Renal cortical epithelial cell (primary cell): ENCODE results near the gene ATP2B2. TPM values are rescaled to one million over a fixed set of nuclear protein-coding genes. Genes with fewer than 3 reads are reported as not detected.
A peak's percentile ranks its signal among the peaks of the same experiment; 100 is the strongest.

Source experiments
- DNase-seq: peaks from one replicate; pipeline ENCODE4 v3.0.0-alpha.2; 2011; ENCODE audit warnings: low read depth
- total RNA-seq: library from RNA; depleted of rRNA; stranded (reverse); fragments of >200 nt; gene quantifications from 2 replicates; pipeline ENCODE4 v1.2.3, GENCODE V29; 2014

Gene ATP2B2
- total RNA-seq, 1 donor from 2014 or later, result under 0.01 TPM

DNA sequence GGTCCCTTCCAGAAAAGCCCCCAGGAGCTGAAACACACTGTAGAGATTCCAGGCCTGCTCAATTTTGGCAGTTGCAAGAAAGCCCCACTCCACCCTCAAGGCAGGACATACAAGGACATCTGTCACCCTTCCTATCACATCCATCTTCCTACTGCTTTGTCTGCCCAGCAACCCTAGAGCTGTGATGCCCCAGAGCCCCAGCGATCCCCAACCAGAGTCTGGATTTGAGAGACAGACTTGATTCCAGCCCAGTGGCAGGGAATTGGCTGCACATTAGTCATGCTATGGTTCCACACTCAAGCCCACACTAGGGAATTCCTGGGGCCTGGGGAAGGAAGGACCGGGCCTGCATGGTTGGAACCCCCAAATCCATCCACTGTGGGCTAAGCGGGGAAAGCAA, 56.8 kb downstream of the ATP2B2 start:
- no peak for DNase-seq

DNA sequence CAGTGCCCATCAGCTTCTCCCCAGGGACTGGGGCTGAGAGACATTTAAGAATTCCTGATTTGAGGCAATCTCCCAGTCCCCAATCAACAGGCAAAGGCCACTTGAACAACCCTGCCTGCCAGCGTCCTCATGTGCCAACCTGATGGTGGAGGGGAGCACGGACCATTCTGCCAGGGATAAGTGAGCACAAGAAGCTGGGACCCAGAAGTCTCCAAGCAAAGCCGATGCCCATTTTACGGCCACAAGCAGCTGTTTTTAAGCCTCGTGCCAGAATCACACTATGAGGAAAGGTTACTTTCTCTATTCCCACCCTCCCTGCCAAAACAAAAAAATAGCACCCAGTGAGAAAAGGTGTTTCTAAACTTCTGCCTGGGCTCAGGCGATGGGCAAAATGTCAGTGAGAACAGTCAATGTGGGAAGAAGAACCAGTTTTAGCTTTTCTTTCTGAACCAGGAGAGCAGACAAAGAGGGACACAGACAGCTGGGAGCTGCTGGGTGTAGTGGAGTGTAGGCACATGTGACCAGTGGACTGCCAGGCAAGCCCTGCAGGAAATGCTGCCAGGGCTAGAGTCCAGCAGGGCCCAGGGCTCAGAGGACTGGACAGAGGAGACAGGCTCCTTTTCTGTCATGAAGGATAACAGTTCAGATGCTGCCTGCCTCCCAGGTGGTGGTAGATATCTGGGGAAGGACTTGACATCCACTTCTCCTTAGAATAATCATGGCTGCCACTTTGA, 57.7 kb downstream of the ATP2B2 start:
- no peak for DNase-seq

DNA sequence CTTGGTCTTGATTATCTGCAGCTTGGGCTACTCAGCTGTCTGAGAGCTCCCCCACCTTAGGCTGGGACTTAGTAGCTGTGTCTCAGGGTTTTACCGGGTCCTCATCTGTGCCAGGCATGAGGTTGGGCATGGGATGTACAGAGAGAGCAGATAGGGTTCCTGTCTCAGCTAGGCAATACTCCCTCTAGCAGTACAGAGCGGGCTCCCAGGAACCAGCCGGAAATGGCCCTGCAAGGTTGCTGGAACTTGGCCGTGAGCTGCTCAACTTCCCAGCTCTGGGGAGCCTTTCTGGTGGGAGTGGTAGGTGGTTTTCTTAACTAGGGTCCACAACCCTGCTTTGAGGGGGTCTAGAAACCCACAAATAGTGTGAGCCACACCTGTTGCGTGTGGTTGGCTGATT, 58.3 kb downstream of the ATP2B2 start:
- DNase-seq, result no peak

DNA sequence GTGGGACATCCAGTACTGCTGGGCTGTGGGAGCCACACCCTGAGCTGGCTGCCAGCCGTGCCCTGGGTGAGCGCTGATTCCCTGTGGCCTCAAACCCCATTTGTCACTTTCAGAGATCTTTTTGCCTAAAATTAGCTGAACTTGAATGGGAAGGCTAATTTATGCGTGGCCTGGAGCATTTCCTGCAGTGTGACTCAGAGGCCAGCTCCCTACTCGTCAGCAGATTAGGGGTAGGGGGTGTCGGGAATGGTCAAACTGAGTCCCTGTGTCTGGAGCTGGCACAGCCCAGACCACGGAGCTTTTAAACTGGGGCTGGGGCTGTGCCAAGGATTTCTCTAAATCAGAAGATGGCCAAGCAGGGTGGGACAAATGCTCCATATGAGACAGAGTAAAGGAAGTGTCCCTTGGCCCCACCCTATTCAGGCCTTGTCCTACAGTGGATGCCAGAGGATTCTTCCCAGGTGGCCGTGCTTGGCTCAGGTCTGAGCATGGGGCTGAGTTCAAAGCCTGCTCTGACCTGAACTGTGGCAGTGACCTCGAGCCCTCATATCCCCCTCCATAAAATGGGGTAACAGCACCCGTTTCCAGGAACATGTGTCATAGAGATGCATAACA, 59.7 kb downstream of the ATP2B2 start:
- peak; percentile 4 for DNase-seq

DNA sequence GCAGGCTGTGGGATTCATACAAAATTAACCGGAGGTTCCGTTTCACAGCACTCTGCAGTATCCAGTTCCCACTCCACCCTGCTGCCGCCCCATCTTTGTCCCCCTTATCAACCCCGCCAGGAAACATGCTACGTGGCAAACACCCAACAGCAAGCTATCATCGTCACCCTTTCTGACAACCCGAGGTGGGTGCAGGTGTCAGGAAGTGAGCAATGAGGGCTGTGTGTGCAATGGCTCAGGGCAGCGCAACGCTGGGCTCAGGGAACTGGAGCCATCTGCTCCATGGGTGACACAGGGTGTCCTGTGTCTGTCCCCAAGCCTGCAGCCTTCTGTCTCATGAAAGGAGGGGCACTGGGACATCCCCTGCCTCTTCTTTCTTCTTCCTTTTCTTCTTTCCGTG, 60.9 kb downstream of the ATP2B2 start:
- no peak for DNase-seq

DNA sequence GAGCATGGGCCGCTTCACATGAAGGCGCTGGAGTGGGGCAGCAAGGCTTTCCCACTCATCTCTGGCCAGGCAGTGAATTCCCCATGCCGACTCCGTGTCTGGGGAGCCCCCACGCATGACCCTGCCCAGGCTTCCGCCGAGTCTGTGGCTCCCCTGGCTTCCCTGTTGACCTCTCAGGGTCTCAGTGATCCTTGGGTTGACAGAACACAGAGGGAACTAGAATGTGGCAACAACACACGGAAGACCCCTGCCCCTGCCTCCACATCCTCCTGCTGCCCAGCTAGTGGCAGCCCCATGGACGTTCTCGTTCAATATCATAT, 61.3 kb downstream of the ATP2B2 start:
- no peak for DNase-seq

DNA sequence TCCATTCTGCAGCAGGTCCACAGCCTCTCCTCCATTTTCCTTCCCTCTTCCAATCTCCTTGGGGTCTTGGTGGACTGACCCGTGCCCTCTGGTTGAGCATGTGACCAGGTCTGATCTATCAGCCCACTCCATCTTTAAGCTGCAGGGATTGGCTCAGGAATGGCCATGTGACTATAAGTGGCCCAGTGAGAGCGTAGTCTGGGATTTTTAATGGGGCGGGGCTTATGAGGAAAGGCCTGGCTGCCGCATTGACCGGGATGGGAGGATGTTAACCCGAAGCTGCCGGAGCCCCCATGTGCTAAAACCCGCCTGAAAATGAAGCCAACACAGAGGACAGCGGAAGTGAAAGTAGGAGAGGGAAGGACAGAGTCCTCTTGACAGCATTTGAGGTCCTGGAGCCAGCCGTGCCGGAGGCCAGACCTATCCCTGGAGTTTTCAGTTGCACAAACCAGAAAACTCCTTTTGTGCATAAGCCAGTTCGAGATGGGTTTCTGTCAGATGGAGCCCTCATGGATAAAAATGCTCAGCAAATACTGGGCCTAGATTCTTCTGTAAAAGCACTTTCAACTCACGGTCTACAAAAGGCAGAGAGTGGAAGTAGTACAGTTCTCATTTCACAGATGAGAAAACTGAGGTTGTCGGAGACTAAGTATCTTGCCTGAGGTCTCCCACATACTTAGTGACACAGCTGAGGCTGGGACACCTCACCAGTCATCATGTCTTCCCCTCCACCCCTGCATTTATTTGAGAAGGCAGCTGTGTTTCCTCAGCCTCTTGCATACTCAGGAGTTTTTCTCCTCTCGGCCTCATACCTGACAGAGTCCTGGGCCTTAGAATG, 61.9 kb downstream of the ATP2B2 start:
- DNase-seq, result no peak

DNA sequence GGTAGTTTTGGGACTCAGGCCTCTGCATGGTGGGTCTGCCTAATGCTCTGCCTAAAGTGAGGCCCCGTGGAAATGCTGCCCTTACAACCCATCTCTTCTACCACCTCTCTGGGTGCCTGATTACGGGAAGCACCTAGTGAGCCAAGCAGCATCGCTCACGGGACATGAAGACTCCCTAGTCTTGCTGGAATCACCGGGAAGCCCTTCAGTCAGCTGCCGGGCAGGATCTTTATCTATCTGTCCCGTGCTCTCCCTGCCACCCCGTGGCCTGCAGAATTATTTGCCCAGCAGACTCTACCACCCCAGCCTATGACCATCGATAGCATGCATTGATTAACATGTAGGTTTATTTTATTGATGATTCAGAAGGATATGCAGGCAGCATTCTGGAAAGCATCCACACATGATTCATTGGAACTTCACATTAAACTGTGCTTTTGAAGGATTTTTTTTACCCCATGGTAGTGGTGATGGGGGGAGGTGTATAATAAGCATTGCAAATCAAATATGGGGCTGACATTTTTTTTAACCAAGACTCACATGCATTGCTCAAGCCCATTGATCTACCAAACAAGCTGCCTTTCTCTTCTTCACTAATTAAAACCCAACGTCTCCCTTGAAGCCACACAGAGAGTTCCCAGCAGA, 63.1 kb downstream of the ATP2B2 start:
- no peak for DNase-seq

DNA sequence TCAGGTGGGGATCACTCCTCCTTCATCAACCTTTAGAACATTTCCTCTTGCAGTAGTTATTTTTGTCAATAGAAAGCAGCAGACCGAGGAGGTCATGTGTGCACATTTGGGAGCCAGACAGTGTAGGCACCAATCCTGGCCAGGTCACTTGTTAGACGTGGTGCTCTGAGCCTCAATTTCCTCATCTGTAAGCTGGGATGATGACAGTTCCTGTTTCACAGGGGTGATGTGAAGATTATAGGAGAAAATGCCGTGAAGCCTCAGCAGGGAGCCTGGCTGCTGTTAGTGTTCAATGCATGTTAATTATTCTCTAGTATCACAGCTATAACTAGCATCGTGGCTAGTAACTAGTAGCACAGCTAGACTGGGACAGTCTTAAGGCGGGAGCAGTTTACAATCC, 64.7 kb downstream of the ATP2B2 start:
- DNase-seq, result no peak

DNA sequence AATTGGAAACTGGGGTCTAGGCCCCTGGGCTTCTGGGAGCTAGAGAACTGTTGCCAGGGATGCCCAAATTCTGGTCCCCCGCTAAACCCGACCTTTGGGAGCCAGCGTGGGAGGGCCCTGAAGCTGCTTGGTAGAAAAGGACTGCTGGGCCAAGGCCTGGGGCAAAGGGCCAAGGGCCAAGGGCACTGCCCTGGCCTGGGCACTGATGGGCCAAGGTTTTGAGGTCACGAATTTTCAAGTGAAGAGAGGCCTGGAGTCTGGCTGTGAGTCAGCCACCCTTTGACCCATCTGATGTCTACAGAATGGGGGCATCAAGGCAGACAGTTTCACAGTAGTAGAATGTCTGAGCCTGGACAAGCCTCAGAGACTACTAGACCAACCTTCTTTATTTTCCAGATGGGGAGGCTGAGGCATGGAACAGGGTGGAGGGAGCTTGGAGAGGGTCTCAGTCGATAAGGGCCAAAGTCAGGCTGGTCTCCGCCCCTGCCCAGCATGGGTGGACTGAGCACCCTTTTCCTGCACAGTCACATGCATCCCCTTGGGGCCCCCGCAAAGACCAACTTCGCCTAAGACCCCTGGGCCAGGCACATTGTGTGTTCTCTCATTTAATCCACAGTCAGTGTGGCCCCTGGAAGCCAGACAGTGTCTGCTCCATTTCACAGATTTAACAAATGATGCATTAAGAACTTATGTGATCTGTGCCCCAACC, 66.3 kb downstream of the ATP2B2 start:
- no peak for DNase-seq

DNA sequence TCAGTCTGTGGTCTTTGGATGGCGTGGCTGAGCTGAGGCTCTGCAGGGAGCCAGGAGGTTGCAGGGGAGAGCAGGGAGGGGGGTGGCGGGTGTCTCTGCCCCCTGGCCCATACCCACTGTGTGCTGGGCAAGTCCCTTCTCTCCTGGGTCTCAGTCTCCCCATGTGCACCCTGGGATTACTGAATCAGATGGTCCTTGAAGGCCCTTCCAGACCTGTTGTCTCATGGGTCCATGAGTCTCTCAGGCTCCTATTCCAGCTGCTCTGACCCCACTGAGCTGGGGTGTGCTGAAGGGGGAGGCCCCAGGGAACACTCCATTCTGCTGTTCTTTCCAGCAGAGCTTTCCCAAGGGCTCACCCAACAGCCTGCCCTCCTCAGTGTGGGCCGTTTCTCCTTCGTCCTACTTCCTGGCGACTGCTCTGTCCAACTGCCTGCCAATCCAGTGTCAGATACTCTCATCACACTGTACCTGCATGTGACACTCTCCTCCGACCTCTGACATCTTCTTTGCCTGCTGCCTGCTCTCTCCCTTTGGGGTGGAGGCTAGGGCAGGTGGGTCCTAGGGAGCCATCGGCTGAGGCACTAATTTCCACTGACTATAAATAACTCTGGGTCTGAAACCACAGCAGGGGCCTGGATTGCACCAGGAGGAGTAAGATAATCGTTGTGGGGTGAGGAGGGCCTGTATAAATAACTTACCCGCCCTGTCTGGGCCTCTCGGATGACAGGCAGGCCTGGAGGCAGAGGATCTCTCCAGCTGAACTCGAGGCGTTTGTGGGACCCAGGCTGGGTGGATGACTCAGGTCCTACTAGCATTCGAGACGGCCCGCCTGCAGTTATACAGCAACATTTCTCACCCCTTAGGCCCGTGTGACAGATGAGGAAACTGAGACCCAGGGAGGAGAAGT, 67.1 kb downstream of the ATP2B2 start:
- DNase-seq, result no peak

DNA sequence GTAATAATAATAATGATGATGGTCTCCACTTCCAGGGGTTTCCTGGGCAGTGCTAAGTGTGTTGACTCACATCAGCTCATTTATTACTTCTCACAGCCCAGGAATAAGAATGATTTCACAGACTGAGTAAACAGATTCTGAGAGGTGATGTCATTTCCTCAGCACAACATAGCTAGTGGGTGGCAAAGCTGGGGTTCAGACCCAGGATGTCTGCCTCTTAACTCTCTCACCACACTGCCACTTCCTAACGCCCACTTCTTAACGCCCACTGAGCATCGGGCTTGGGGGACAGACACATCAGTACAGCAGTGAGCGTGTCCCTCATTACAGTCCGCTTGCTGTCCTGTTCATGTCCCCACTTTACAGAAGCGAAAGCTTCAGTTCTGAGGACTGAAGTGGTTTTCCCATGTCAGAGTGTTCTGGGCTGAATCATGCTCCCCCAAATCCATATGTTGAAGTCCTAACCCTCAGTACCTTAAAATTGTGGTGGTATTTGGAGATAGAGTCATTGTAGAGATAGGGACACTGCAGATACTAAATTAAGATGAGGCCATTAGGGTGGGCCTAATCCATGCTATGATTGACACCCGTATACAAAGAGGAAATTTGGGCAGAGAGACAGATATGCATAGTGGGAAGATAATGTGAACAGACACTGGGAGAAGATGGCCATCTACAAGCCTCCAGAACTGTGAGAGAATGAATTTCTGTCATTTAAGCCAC, 68.0 kb downstream of the ATP2B2 start:
- DNase-seq, result peak; percentile 44

DNA sequence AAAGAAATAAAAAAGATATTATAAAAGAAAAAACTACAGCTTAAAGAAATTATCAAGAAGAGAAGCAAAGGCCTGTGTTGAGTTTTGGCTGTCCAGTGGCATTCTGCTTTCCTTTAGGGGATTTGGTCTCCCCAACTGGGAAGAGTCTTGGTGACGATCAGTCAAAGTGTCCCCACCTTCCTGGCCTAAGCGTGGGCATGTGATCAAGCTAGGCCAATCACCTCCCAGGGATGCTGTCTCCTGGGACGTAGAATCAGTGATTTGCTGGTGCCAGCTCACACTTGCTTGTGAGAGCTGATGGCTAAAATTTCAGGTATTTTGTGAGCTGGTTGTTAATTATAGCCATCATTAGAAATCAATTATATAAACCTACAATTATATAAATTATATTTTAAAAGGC, 69.5 kb downstream of the ATP2B2 start:
- no peak for DNase-seq

DNA sequence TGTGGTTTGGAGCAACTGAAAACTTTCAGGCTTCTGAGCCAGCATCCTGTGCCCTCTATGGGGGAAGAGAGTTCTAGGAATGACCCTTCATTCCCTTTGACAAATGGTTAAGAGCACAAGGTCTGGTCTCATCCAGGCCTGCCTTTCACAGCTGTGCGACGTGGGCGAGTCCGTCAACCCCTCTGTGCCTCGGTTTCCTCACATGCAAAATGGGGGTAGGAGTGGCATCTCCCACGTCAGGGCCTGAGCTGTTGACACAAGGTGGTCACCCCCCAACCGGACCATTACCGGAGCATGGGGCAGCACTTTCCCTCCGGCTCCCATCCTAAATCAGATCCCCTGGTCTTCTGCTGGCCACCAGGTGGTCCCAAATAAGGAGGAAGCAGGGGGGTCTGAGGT, 70.4 kb downstream of the ATP2B2 start:
- no peak for DNase-seq

DNA sequence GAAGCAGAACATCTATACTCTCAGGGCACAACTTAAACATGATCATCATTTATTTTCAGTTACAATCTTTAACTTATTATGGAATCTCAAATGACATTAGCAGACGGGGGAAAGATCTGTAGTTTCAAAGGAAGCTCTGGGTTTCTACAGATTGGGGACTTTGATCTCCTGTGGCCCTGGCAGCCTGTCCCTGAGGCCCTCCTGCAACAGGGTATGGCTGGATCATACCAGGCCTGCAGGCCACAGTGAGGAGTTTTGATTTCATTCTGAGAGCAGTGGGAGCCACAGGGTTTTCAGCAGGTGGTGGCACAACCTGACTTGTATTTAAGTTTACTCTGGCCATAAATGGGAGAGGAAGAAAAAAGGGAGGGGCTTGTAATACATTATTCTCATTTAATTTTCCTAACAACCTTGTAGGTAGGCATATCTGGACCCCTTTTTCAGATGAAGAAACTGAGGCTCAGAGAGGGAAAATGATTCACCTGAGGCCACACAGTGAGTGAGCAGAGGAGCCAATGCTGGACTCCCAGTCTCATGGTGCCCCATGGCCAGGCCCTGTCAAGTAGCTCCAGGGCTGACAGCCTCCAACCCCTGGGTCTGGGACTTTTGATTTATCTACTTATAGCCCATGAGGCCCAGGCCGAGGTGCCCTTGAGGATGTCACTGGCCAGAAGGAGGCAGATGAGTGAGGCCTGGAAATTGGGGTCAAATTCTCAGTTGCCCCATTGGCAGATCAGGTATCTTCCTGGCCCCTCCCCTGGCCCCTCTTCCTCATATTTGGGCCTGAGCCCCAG, 71.0 kb downstream of the ATP2B2 start:
- DNase-seq, result no peak

DNA sequence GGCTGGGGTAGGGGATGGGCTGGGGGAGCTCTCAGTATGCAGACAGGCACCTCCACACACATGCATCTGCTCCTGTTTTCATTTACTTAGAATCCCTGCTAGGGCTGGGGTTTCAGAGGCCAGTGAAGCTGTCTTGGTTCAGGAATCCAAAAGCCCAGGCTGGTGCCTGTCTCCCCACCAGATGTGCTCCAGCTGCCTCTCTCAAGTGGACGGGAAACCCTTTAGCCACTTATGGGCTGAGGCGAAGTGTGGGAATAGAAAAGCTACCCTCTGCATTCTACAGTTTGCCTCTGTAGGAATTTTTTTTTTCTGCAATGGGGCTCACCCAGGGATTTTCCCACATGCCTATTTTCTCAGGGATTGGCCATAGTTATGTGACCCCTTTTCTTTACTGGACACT, 72.5 kb downstream of the ATP2B2 start:
- DNase-seq, result no peak

DNA sequence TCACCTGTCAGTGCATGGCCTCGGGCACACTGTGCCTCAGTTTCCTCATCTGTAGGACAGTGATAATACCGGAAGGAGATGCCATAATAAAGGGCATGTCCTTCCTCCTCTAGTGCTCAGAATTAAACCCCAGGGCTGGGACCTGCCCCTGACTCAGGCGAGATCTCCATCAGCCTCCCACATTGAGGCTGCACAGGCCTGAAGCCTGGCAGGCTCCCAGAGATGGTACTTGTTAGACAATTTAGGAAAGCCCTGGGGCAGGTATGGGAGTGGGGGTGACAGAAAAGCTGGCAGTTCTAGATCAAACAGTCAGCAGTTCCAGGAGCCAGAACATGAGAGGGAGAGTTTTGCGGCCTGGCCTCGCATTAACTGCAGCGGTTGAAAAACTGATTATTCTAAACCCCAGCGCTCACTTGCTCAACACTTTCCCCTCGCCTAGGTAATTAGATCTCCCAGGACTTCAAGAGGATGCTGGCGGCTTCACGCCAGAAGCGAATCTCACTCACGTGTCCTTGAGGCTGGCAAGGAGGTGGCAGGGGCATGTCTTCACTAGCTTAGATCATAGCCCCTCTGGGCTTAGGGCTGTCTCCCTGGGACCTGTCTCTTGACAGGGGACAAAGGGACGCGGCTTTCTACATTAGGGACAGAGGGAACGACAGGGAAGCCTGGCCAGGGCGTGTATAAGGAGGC, 73.1 kb downstream of the ATP2B2 start:
- DNase-seq, result no peak

DNA sequence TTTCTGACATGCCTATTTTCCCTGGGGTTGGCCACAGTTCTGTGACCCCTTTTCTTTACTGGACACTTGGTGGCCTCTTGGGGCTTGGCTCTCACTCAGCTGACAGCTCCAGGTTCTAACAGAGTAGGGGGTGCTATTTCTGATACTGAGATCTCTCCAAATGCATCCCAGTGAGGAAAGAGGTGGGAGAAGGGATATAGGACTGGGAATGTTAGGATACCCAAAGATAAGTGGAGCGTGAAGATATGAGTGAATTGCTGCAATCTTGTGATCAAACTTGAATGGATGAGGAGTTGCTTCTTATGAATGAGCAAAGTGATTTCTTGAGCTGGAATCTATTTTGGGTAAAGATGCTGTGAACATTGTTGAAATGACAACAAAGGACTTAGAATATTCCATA, 74.6 kb downstream of the ATP2B2 start:
- no peak for DNase-seq
